Esophagus muscularis mucosa (tissue), 3 donors: ENCODE results near the gene FAM241B.

Experiments used
- CTCF ChIP-seq, 3 experiments: fragments of 200-600 bp in 2 of 3; fragments of 450-650 bp in 1 of 3; sonication (generic) in 2 of 3; IDR thresholded peaks; one replicate each; pipeline ENCODE4 v1.5.1; 2017 to 2019; ENCODE audit warnings: antibody characterized with exemption in 3 of 3, mild to moderate bottlenecking in 2 of 3, moderate library complexity in 1 of 3
- POLR2A ChIP-seq: fragments of 450-650 bp; IDR thresholded peaks from one replicate; pipeline ENCODE4 v1.6.1; 2017; ENCODE audit warnings: antibody characterized with exemption, moderate library complexity, mild to moderate bottlenecking, low read depth
- POLR2AphosphoS5 ChIP-seq, 2 donors: sonication (generic); formaldehyde crosslinking; IDR thresholded peaks; one replicate each; pipeline ENCODE4 v1.6.1; 2017; ENCODE audit warnings: antibody characterized with exemption in 2 of 2

- TF ChIP-seq POLR2AphosphoS5 (IDR thresholded peaks at IDR 0.05) (no peak), CTCF (IDR thresholded peaks at IDR 0.05) (no peak), POLR2A (no peak)
These were observed 22.2 kb downstream of the FAM241B start for GRCh38 chr10:69652111-69652856.
